Transverse colon (tissue), 4 donors: Measurements from ENCODE around the gene ARHGEF35. TPM values are rescaled to one million over a fixed set of nuclear protein-coding genes. Genes with fewer than 3 reads are reported as not detected.
"Not testable (repeated sequence)": the region's sequence is repeated elsewhere in the genome, so short reads cannot be mapped to it uniquely, and the experiment has no call there.

Source experiments
- DNase-seq: peaks from one replicate; pipeline ENCODE4 v3.0.0-alpha.2; 2019
- H3K27ac ChIP-seq, 4 donors: fragments of 200-600 bp; sonication (generic); 2 replicates each; pipeline ENCODE4 v1.5.1; 2016 to 2018; ENCODE audit warnings: inconsistent platforms in 4 of 4
- H3K27me3 ChIP-seq: fragments of 200-600 bp; sonication (generic); 2 replicates; pipeline ENCODE4 v1.5.1; 2017; ENCODE audit warnings: inconsistent platforms
- H3K36me3 ChIP-seq, 4 donors: fragments of 200-600 bp; sonication (generic); 2 replicates each; pipeline ENCODE4 v1.5.1; 2017 to 2019; ENCODE audit warnings: inconsistent platforms in 4 of 4
- H3K4me1 ChIP-seq, 4 donors: fragments of 200-600 bp; sonication (generic); 2 replicates each; pipeline ENCODE4 v1.5.1; 2017 to 2020; ENCODE audit warnings: inconsistent platforms in 4 of 4
- H3K4me3 ChIP-seq, 4 donors: fragments of 200-600 bp; sonication (generic); 1 replicate in 1 of 4; 2 replicates in 3 of 4; pipeline versions ENCODE4 v1.5.1 to v1.6.1; 2017 to 2019; ENCODE audit warnings: inconsistent platforms in 4 of 4
- H3K9me3 ChIP-seq, 2 donors: fragments of 200-600 bp; sonication (generic); 2 replicates each; pipeline ENCODE4 v1.5.1; 2017 to 2019; ENCODE audit warnings: inconsistent platforms in 2 of 2
- WGBS, 2 donors: methylation state at CpG; one replicate each; pipeline ENCODE4 v1.1.5; 2018; ENCODE audit warnings: low coverage in 1 of 2; 5-methylcytosine and 5-hydroxymethylcytosine counted together
- in situ Hi-C, 4 donors: fragments of 200-750 bp; cut with MboI; loops; one replicate each; pipeline versions ENCODE4 v1.15.0 to v1.15.1; 2017; ENCODE audit warnings: low sequenced_read_pairs in 3 of 4, low pct_ligation_motif_present in 1 of 4, low pct_unique_long_range_greater_than_20kb in 1 of 4
- intact Hi-C: fragments of 100-400 bp; cut with DNase I; formaldehyde crosslinking; loops from one replicate; pipeline ENCODE4 v1.15.1; 2023; ENCODE audit warnings: low total_unique reads
- total RNA-seq, 4 donors: library from RNA; depleted of rRNA; stranded (reverse); fragments of >200 nt; gene quantifications; one replicate each; pipeline ENCODE4 v1.1.0, GENCODE V29; 2016

Gene ARHGEF35
- total RNA-seq, 4 donors from 2014 or later = 4.6 to 29.1 (median 26.3) TPM

- H3K4me1 ChIP-seq, in situ Hi-C loops, H3K27ac ChIP-seq, H3K27me3 ChIP-seq, DNase-seq, intact Hi-C loops, H3K4me3 ChIP-seq, H3K36me3 ChIP-seq, H3K9me3 ChIP-seq: not testable (repeated sequence)
- WGBS, 2 donors = 100% methylated on average over 1 of the region's 1 CpG; no CpG with 5 or more reads in 1 of the 2 donors
These were observed 22.9 kb upstream of the ARHGEF35 start for GRCh38 chr7:144218581-144218980.

DNA sequence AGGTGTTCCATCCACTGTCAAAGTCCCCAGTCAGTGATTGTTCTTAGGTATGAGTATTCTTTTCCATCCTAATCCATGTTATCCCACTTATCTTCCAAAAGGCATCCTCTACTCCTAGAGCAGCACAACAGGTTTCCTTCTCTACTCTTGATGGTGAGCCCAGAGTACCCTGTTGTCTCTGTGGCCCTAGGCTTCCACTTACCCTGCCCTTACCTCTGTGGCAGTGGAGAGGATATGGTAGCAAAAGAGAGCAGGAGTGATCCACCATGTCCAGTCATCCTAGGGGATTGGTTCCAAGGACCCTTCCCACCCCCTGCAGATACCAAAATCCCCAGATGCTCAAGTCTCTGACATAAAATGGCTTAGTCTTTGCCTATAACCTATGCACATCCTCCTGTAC, 21.6 kb upstream of the ARHGEF35 start:
- H3K27me3 ChIP-seq, H3K36me3 ChIP-seq, intact Hi-C loops, H3K9me3 ChIP-seq, H3K27ac ChIP-seq, H3K4me3 ChIP-seq, H3K4me1 ChIP-seq, DNase-seq, in situ Hi-C loops: not testable (repeated sequence)

- DNase-seq, H3K4me1 ChIP-seq, intact Hi-C loops, H3K27ac ChIP-seq, H3K27me3 ChIP-seq, H3K36me3 ChIP-seq, H3K4me3 ChIP-seq, in situ Hi-C loops, H3K9me3 ChIP-seq: not testable (repeated sequence)
- WGBS, 2 donors = no CpG with 5 or more reads among the region's 5 CpGs
These were observed 9.7 kb upstream of the ARHGEF35 start for GRCh38 chr7:144205306-144205705.

- intact Hi-C loops, DNase-seq, H3K9me3 ChIP-seq, H3K36me3 ChIP-seq, H3K4me3 ChIP-seq, H3K4me1 ChIP-seq, in situ Hi-C loops, H3K27ac ChIP-seq, H3K27me3 ChIP-seq: not testable (repeated sequence)
- no CpG with 5 or more reads among the region's 3 CpGs for WGBS, 2 donors
These were observed 7.5 kb upstream of the ARHGEF35 start for GRCh38 chr7:144203086-144203485.

DNA sequence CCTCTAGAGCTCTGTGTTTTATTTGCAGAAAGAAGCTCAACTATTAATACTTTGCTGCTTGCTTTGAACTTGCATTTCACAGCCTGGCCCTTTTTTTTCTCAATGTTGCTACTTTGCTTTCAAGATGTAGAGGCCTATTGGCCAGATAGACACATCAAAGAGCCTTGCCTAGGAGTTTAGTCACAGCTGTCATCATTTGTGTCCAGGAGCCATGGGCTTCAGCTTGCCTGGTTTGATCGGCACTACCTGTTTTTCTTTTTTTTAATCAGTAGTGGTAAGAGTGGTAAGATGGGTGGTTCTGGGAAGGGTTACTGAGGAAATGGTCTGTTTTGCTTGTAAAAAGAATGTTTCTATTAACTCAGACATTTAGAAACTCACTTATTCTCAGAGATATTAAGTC, 6.3 kb upstream of the ARHGEF35 start:
- no CpG with 5 or more reads among the region's 1 CpG for WGBS, 2 donors
- in situ Hi-C loops, H3K36me3 ChIP-seq, H3K27ac ChIP-seq, intact Hi-C loops, H3K4me3 ChIP-seq, H3K4me1 ChIP-seq, H3K9me3 ChIP-seq, DNase-seq, H3K27me3 ChIP-seq: not testable (repeated sequence)

DNA sequence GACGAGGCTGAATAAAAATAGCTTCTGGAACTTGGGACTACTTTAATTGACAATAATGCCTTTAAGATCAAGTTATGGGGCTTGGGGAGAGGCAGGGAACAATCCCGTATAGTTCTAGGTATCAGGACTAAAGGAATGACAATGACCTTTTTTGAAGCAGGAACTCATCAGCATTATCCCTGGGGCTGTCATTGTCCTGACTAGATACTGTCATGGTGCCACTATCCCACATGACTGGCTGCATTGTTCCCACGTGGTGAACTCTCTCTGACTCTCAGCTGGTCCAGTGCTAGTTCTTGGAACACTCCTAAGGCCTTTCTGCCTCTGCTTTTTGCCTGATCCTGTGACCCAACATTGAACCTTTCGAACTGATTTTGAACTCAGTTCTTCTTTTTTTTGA, 3.3 kb upstream of the ARHGEF35 start:
- intact Hi-C loops = not testable (repeated sequence)
- 53 to 76% methylated on average over 2 to 3 of the region's 4 CpGs for WGBS, 2 donors

GRCh38 chr7:144194453-144194852, 1.2 kb downstream of the ARHGEF35 start:
- in situ Hi-C loops = not testable (repeated sequence)
- WGBS, 2 donors = no CpG with 5 or more reads among the region's 6 CpGs

More for the DNA sequence above, 3.3 kb upstream of the ARHGEF35 start:
- H3K27me3 ChIP-seq, H3K36me3 ChIP-seq, DNase-seq, H3K27ac ChIP-seq, in situ Hi-C loops, H3K4me3 ChIP-seq, H3K4me1 ChIP-seq, H3K9me3 ChIP-seq: not testable (repeated sequence)

GRCh38 chr7:144193782-144194181, 1.9 kb downstream of the ARHGEF35 start:
- H3K4me1 ChIP-seq, H3K9me3 ChIP-seq, H3K27me3 ChIP-seq, DNase-seq, intact Hi-C loops, in situ Hi-C loops, H3K4me3 ChIP-seq, H3K36me3 ChIP-seq, H3K27ac ChIP-seq: not testable (repeated sequence)
- no CpG with 5 or more reads among the region's 11 CpGs for WGBS, 2 donors

More at GRCh38 chr7:144194453-144194852, 1.2 kb downstream of the ARHGEF35 start:
- H3K36me3 ChIP-seq, intact Hi-C loops, DNase-seq, H3K4me3 ChIP-seq, H3K27ac ChIP-seq, H3K9me3 ChIP-seq, H3K27me3 ChIP-seq, H3K4me1 ChIP-seq: not testable (repeated sequence)

DNA sequence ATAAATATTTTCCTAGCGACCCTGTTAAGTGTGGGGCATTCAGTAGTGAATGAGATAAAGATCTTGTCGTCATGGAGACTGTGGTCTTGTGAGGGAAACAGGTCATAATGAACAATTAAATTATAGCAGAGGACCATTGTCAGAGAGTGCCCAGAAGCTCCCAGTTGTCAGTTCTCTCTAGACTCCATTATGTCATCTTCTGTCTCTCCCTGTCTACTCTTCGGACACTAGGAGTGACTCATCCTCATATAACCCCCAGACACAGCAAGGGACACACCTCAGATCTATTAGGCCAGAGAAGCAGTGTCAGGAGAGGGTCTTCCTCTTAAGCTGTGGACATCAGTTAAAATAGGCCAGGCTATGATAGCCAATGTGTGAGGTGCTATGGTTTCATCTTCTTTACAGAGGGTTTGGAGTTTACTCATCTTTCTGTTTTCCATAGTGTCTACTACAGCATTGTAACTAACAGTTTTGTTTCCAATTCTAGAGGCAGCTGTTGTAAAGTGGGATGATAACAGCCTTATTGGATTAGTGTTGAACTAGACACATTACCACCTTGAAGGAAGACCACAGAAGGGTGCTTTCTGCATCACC, 7.0 kb downstream of the ARHGEF35 start:
- H3K27ac ChIP-seq, DNase-seq, H3K4me1 ChIP-seq, in situ Hi-C loops, H3K27me3 ChIP-seq, H3K4me3 ChIP-seq, H3K9me3 ChIP-seq, intact Hi-C loops, H3K36me3 ChIP-seq: not testable (repeated sequence)
- WGBS, 2 donors = no CpG with 5 or more reads among the region's 3 CpGs

GRCh38 chr7:144187848-144188247, 7.8 kb downstream of the ARHGEF35 start:
- H3K4me3 ChIP-seq, H3K27ac ChIP-seq, DNase-seq, H3K4me1 ChIP-seq, H3K9me3 ChIP-seq, H3K27me3 ChIP-seq, in situ Hi-C loops, intact Hi-C loops, H3K36me3 ChIP-seq: not testable (repeated sequence)
- no CpG with 5 or more reads among the region's 5 CpGs for whole genome bisulfite sequencing, 2 donors

- intact Hi-C loops, H3K36me3 ChIP-seq, in situ Hi-C loops, H3K27ac ChIP-seq, H3K4me3 ChIP-seq, DNase-seq, H3K4me1 ChIP-seq, H3K27me3 ChIP-seq, H3K9me3 ChIP-seq: not testable (repeated sequence)
- WGBS, 2 donors = no CpG with 5 or more reads among the region's 19 CpGs
These were observed 12.5 kb downstream of the ARHGEF35 start, which contains the start of gene CTAGE4 for GRCh38 chr7:144183166-144183565. TSS of gene CTAGE4 (plus strand) at chr7:144183466. CDS start at chr7:144183504, 38 bp downstream.
